ENCODE data around the gene DGCR2.
"Not testable (repeated sequence)": the region's sequence is repeated elsewhere in the genome, so short reads cannot be mapped to it uniquely, and the experiment has no call there.

The DGCR2 gene

DNA sequence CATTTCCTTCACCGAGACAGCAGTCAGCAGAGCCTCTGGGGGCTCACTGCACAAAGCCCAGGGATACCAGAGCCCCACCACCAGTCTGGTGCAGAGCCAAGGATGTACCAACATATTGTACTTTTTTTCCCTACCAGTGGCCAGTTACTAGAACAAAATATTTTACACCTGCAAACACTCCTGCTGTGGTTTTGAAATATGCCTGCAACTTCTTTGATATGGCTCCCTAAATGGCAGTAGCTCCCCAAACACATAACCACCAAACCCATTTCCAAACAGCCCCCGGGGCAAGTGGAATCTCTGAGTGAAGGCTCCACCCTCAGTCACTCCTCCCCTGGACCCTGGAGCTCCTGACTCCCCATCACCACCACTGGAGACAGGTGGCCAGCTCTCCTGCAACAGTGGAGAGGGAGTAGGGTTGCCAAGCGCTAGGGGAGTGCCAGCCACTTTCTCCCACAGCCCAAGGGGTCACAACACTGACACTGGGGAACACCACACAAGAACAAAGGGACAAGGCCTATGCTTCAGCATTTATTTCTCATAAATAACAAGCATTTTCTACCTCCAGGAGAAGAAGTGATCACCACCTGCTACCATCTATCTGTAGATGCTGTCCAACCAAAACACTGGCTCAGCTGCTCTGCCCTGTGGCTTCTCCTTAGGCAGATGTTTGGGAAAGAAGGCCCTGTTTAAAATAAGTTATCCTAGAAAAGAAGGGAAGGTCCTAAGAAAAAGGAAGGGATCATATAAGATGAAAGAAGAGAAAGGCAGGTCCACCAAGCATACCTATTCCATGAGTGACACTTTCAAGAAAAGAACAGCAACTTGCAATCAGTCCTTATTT lies 15.1 kb downstream of the DGCR2 start:
- DNase-seq, result no peak

DNA sequence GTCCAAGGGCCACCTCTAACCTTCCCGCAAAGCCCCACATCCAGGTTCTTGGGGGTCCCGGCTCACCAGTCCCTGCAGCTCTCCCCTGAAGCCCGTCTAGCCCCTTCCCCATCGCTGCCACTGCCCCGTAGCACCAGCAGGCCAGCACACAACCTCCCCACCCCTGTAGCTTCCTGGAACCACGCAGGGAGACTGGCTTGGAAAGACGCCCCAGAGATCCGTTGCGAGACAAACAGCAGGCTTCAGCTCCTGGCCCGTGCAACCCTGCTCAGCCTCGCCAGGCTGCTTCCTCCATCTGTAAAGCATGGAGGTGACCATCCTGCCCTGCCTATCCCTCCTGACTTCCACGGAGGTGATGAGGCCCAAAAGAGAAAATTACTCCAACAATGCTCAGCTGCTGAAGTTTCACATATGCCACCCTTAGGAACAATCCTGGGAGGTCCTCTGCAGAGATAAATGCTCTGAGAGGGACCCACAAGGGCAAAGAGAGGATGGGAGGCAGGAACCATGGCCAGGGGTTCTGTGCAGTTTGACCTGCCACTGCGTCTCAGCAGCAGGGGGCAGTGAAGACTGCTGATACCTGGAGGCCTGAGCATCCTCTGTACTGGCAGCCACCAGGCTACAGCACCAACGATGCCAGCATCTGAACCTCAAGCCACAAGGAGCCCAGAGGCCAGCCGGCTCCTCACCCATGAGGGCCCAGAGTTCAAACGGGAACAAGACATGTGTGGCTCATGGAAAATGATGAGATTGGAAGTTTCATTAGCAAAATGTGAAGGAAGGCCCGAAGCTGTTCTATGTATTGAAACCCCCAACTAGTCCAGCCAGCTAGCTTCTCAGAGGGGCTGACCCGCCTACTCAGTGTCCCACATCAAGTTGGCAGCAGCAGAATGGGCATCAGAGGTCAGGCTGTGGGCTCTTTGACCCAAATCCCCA lies 16.1 kb downstream of the DGCR2 start:
- DNase-seq, result no peak

DNA sequence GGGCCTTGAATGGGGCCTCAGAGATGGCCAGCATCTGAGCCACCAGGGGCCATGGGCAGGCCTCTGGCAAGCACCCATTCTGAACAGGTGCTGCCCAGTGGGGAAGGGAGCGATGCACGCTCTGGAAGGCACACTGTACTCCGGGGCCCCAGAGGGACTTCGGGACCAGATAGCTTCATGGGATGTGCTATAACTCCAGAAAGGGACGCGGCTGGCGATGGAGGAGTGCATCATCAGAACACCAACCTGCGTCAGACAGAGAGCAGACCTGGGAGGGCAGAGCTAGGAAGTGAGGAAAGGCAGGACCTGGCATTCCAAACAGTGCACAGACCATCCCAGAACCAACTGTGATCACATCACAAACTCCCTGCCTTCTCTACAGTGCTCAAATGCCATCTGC lies 16.8 kb downstream of the DGCR2 start:
- DNase-seq, result no peak

DNA sequence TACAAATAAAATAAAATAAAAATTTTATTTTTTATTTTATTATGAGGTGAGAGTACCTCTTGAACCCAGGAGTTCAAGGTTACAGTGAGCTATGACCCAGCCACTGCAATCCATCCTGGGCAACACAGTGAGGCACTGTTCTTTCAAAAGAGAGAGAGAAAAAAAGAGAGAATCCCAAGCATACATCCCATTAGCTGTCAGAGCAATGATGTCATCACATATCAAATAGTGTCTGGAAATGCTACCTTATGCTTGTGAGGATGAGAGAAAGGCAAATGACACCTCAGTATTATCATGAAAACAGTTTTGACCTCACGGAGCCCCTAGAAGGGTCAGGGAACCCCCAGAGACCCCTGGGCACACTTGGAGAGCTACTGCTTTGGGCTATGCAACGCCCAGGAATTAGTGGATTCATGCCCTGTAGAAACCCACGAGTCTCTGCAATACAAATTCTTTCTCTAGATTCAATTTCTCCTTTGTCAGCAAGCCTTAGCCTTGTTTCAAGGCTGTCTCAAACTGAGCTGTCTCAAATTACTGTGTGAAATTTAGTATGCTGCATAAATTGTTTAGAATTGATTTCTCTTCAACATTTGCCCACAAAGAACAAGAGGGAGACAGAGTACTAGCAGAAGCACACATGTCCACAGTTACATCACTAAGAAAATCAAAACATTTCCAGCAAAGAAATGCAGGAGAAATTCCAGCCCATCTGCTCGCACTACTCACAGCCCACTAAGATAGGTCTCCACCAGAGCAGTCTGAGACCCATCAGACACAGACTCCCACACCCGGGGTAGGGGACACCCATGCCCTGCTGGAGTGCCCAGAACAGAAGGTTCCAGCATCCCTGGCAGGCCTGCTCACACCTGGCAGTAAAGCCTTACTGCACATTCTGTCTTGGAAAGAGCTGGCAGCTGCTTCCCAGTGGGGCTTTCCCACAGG lies 18.1 kb downstream of the DGCR2 start:
- DNase-seq, result no peak

DNA sequence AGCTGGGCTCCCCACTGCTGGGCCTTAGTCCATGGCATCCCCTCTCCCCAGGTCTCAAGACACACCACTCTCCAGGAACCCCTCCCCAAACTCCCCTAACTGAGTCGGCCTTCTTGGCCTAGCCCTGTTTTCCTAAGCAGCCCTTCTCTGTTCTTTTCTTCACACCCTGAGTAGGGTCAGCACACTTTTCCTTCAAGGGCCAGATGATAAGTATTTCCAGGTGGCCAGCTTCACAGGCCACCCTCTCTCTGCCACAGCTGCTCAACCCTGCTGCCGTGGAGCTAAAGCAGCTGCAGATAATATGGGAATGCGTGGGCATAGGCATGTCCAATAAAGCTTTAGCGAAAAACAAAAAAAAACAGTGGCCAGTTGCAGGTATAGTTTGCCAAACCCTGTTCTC lies 24.1 kb downstream of the DGCR2 start:
- no peak for DNase-seq

DNA sequence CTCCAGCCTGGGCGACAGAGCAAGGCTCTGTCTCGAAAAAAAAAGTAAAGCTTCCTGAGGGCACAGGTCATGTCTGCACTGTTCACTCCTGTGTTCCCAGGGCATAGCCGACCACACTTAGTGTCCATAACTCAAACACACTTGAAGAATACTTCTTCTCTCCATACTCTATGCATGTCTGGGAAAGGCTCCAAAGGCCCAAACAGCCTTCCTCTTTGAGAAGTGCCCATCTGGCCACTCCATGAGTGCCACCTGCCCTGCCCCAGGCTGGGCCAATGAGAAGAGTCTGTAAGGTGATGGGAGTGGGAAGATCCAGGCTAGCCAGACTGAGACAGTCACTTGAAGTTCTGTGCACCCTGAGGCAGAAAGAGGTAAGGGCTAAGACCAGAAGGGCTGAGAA lies 24.7 kb downstream of the DGCR2 start:
- DNase-seq, result no peak

DNA sequence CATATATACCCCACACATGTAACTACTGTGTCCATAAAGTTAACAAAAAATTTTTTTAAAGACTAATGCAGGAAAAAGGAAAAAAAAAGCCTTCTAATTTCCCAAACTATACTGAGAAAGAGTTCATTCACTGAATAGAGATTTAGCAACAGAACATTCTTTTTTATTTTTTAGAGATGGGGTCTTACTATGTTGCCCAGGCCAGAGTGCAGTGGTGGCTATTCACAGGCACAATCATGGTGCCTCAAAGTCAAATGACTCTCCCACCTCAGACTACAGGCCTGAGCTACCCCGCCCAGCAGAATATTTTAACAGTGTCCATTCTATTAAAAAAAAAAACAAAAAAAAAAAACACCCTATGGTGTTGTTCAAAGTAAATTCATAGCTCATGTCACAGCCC lies 25.7 kb downstream of the DGCR2 start:
- DNase-seq, result no peak

DNA sequence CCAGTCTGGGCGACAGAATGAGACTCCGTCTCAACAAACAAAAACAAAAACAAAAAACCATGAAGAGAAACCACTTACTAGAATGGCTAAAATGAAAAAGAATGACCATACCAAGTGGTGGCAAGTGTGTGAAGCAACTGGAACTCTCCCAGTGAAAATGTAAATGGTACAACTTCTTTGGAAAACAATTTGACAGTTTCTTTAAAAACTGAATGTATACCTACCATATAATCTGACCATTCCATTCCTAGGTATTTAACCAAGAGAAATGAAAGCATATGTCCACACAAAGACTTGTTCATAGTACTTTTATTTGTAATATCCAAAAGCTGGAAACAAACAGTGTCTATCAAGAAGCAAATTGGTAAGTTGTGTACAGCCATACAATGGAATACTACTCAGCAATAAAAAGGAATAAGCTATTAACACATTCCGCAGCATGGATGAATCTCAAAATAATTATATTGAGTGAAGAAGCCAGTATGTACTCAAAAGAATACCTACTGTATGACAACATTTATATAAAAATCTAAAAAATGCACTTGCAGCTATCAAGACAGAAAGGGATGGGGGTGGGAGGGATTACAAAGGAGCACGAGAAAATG lies 27.7 kb downstream of the DGCR2 start:
- DNase-seq, result no peak

DNA sequence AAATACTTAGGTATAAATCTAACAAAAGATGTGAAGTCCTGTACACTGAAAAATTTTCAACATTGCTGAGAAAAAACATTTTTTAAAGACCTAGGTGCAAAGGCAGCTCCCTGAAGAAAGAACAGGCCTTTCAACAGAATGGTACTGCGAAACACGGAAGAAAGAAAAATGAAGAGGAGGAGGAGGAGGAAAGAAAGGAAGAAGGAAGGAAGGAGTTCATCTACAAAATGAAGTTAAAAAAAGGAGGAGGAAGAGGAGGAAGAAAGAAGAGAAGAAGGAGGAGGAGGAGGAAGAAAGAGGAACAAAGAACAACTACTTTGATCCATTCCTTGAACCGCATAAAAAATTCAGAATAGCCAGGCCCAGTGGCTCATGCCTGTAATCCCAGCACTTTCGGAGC lies 29.5 kb downstream of the DGCR2 start:
- no peak for DNase-seq

DNA sequence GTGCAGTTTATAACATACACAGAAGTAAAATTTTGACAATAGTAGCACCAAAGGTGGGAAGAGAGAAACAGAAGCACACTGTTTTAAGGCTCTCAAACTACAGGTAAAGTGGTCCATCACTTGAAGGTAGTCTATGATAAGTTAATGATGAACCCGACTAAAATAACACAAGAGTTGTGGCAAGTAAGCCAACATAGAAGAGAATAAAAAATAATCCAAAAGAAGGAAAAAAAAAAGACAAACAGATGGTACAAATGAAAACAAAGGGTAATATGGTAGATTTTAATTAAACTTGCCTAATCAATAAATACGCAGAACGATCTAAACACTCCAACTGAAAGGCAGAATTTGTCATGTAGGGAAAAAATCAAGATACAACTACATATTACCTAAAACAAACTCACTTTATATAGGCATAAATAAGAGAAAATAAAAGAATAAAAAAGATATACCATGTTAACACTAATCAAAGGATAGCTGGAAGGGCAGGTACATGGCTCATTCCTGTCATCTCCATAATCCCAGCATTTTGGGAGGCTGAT lies 31.6 kb downstream of the DGCR2 start:
- DNase-seq, result no peak

DNA sequence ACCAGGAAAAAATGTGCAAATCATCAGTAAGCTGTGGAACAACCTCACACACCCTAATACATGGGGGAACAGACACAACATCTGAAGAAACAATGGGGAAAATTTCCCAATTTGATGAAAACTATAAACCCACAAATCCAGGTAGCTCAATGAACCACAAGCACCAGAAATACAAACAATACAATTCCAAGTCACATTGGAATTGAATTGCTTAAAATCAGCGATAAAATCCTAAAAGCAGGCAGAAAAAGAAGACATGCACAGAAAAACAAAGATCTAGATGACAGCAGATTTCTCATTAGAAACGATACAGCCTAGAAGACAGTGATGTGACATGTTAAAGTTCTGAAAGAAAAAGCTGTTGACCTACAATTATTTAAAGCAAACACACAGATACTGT lies 32.0 kb downstream of the DGCR2 start:
- no peak for DNase-seq

DNA sequence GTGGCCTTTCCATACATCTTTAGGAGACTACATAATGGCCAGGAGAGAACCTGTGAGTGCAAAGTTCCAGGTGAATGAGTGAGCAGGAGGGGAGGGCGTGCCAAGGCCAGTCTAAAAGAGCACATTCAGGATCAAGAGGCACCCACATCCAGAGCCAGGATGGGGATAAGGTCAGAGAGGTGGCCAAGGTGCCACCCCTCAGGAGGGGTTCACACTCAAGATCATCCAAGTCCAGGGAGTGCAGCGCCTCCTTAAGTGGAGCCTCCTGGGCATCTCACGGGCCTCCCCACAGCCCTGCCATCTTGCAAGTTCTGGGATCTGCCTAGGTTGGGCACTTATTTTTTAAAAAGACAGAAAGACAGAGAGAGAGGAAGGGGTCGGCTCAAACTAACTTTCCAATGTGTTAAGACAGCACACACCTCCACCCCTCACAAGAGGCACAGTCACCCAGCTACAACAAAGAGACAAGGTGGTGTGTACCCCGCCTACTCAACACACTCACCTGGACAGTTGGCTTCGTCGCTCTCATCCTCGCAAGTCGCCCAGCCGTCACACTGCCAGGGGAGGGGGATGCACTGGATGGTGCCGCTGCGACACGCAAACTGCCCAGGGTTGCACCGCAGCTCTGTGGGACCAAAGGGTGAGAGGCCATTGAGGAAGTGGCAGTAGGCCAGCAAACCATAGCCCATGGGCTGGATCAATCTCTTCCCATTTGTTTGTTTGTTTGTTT lies 33.2 kb downstream of the DGCR2 start:
- no peak for DNase-seq

DNA sequence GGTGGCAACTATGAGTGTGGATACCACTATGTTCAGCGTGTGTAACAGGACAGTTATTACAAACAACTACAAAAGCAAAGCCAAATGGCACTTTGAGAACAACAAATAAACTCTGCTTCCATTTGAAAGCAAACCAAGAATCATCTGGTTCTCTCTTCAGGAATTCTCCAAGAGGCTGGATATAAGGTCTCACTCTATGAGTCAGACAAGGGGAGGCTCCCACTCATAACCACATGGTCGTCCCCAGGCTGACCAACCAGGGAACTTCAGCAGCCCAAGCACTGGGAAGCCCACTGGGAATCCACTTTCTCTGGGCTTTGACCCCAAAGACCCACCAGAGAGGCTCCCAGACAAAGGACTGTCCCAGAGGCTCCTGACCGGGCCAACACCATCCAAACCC lies 35.3 kb downstream of the DGCR2 start:
- peak; percentile 19 for DNase-seq

DNA sequence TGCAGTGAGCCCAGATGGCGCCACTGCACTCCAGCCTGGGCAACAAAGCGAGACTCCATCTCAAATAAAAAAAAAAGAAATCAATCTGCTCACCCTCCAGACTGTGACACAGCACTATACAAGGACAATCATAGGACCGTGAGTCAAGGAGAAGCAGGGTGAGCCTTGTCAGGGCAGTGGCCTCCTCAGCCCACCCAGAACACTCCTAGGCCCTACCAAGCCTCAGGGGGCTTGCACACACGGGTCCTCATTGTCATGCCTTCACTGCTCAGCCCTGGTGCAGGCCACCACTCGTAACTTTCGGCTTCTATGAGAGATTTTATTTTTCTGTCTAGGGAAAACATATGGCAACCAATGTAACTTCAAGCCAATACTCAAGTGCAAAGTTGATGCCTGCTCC lies 35.8 kb downstream of the DGCR2 start:
- no peak for DNase-seq

DNA sequence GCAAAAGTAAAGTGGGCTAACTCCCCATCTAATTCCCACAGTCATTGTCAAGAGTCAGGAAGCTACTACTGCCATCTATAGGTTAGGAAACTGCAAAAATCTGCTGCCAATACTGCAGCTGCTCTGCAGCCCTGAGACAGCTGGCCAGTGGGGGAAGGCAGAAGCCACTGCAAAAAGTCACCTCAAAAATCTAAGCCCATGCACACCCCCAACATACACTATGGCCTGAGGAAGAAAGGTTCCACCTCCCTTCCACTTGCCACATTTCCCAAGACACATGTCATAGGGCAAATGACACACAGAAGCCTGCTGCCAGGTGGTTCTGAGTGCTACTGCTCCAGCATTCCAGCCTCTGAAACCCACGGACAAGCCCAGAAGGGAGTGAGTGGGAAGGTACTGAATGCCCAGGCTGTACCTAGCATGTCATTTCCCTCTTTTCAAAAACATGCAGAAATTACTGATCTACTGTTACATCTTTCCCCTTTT lies 36.9 kb downstream of the DGCR2 start:
- DNase-seq, result no peak

DNA sequence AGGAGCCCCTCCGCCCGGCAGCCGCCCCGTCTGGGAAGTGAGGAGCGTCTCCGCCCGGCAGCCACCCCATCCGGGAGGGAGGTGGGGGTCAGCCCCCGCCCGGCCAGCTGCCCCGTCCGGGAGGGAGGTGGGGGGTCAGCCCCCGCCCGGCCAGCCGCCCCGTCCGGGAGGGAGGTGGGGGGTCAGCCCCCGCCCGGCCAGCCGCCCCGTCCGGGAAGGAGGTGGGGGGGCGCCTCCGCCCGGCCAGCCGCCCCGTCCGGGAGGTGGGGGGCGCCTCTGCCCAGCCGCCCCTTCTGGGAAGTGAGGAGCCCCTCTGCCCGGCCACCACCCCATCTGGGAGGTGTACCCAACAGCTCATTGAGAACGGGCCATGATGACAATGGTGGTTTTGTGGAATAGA lies 37.6 kb downstream of the DGCR2 start:
- not testable (repeated sequence) for DNase-seq

DNA sequence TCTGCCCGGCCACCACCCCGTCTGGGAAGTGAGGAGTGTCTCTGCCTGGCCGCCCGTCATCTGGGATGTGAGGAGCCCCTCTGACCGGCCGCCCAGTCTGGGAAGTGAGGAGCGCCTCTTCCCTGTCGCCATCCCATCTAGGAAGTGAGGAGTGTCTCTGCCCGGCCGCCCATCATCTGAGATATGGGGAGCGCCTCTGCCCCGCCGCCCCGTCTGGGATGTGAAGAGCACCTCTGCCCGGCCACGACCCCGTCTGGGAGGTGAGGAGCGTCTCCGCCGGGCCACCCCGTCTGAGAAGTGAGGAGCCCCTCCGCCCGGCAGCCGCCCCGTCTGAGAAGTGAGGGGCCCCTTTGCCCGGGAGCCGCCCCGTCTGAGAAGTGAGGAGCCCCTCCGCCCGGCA lies 38.1 kb downstream of the DGCR2 start:
- not testable (repeated sequence) for DNase-seq

DNA sequence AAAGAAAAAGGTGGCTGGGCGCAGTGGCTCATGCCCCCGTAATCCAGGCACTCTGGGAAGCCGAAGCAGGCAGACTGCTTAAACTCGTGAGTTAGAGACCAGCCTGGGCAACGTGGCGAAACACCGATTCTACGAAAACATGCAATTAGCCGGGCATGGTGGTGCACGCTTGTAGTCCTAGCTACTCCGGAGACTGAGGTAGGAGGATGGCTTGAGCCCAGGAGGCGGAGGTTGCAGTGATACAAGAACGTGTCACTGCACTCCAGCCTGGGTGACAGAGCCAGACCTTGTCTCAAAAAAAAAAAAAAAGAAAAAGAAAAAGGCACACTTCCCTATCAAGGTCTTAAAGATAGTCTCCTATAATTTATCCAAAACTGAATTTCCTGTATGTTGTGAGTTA lies 39.4 kb downstream of the DGCR2 start:
- DNase-seq, result no peak

DNA sequence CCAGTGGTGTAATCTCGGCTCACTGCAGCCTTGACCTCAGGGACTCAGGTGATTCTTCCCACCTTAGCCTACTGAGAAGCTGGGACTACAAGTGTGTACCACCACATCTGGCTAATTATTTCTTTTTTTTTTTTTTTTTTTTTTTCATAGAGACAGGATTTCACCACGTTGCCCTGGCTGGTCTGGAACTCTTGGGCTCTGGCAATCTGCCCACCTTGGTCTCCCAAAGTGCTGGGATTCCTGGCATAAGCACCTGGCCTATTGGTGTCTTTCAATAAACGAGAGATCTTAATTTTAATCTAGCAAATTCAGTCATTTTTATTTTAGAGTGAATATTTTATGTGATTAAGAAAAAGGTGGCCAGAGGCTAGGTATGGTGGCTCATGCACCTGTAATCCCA lies 40.1 kb downstream of the DGCR2 start:
- DNase-seq, result no peak

DNA sequence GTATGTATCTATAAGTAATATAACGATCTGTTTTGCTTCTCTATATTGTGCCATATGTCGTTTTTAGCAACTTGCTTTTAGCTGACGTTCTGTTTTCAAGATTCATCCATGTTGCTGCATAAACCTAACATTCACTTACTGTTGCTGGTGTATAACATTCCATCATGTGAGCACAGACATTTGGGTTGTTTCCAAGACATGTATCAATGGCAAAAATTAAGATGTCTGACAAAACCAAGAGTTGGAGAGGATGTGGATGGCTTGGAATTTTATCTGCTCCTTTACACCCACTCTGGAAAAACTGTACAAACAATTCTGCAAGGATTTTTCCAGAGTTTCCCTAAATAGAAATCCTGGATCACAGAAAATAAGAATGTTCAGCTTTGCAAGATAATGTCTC lies 40.9 kb downstream of the DGCR2 start:
- DNase-seq, result no peak

DNA sequence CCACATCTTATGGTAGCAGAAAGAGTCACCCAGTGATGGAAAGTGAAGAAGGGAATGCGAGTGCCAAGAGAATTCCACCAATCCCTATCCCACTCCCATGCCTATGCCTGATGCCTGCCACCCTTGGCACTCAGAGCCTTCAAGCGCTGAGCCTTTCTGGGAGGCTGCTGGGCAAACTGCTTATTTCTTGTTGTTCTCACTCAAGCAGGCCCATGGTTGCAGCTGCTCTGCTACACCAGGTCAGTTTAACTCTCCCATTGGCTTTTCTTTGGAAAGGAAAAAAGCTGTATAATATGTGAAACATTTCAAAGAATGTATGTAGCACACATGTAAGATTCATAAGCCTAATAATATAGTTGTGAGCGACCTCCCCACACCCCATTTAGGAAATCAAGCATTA lies 41.4 kb downstream of the DGCR2 start:
- no peak for DNase-seq
